CD4-positive, alpha-beta T cell (primary cell): Measurements from ENCODE around the gene SMIM45.

Source experiments
- ATAC-seq: fragments of 200-7000 bp; cut with Tn5 transposase; one replicate; pipeline ENCODE4 v1.10.0; 2022; ENCODE audit warnings: mild to moderate bottlenecking; ENCODE audit not compliant: poor library complexity
- CTCF ChIA-PET: fragments of 350-600 bp; sonication (Branson Sonifier 250); formaldehyde crosslinking; loops from one replicate; lab custom pipeline; 2021; ENCODE audit warnings: antibody characterized with exemption, inconsistent platforms; lab: Charles Lee
- POLR2A ChIA-PET: fragments of 350-600 bp; sonication (Branson Sonifier 250); formaldehyde crosslinking; loops from one replicate; lab custom pipeline; 2021; ENCODE audit warnings: antibody characterized with exemption, inconsistent platforms; lab: Charles Lee
- DNase-seq, 14 experiments: peaks; one replicate each; pipeline ENCODE4 v3.0.0-alpha.2; 2013 to 2020; ENCODE audit warnings: mixed read lengths in 2 of 14
- H3K27ac ChIP-seq, 2 donors: one replicate each; pipeline versions ENCODE4 v1.5.1 to v1.7.0; 2013; ENCODE audit warnings: low read length in 2 of 2, low read depth in 1 of 2, mild to moderate bottlenecking in 1 of 2
- H3K27me3 ChIP-seq, 2 experiments: 1 replicate in 1 of 2; 2 replicates in 1 of 2; pipeline versions ENCODE4 v1.6.1 to v1.7.0; 2013; ENCODE audit warnings: low read length in 2 of 2, control low read depth in 1 of 2, mild to moderate bottlenecking in 1 of 2, moderate library complexity in 1 of 2; ENCODE audit not compliant: insufficient read depth in 2 of 2, control insufficient read depth in 1 of 2
- H3K36me3 ChIP-seq: one replicate; pipeline ENCODE4 v1.6.1; 2013; ENCODE audit warnings: low read length, control low read depth; ENCODE audit not compliant: insufficient read depth
- H3K4me1 ChIP-seq: one replicate; pipeline ENCODE4 v1.6.1; 2013; ENCODE audit warnings: low read length, control low read depth; ENCODE audit not compliant: insufficient read depth
- H3K4me3 ChIP-seq: one replicate; pipeline ENCODE4 v1.5.1; 2013; ENCODE audit warnings: mild to moderate bottlenecking, low read length, moderate library complexity
- H3K9me3 ChIP-seq, 2 experiments: 1 replicate in 1 of 2; 2 replicates in 1 of 2; pipeline versions ENCODE4 v1.6.1 to v1.7.0; 2013; ENCODE audit warnings: low read length in 2 of 2, mild to moderate bottlenecking in 2 of 2, control low read depth in 1 of 2, moderate library complexity in 1 of 2; ENCODE audit not compliant: control insufficient read depth in 1 of 2, insufficient read depth in 1 of 2
- H3K27ac Mint-ChIP-seq: one replicate; pipeline ENCODE4 v1.8.0; 2020; ENCODE audit warnings: mixed read lengths
- H3K27me3 Mint-ChIP-seq: one replicate; pipeline ENCODE4 v1.8.0; 2021; ENCODE audit warnings: mixed read lengths
- H3K36me3 Mint-ChIP-seq: one replicate; pipeline ENCODE4 v1.8.0; 2021; ENCODE audit warnings: low read depth, mixed read lengths
- H3K4me1 Mint-ChIP-seq: one replicate; pipeline ENCODE4 v1.8.0; 2021; ENCODE audit warnings: low read depth, mixed read lengths
- H3K4me3 Mint-ChIP-seq: one replicate; pipeline ENCODE4 v1.8.0; 2020; ENCODE audit warnings: mild to moderate bottlenecking, mixed read lengths
- H3K9me3 Mint-ChIP-seq: one replicate; pipeline ENCODE4 v1.8.0; 2020; ENCODE audit warnings: mixed read lengths
- intact Hi-C, 2 experiments: fragments of 100-400 bp; cut with DNase I in 1 of 2; cut with micrococcal nuclease in 1 of 2; formaldehyde crosslinking; loops; one replicate each; pipeline versions ENCODE4 v1.15.1 to v1.9.0; 2023 to 2025; cut with DNase I, micrococcal nuclease
- TF ChIP-seq, protein P1 (sequence below): fragments of 200-600 bp; IDR thresholded peaks from one replicate; pipeline ENCODE4 v1.8.0; 2022; ENCODE audit warnings: antibody characterized with exemption, mild to moderate bottlenecking

Gene SMIM45

DNA sequence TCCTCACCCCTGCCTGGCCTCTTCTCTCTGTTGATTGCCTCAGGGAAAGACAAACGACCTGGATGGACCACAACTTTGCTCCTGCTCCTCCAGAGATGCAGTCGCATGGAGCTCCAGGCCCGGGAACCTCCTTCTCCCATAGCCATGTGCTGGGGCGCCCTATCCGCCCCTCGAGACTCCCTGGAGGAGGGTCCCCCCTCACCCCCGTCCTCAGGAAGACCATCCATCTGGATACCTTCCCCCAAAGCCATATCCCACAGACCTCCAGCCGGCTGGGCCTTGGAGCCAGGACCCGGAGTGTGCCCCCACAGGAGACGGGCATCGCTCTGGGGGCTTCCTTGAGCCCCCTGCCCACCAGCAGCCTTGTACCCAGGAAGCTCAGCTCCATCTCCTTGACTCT, 19.5 kb downstream of the SMIM45 start:
- Histone ChIP-seq H3K27me3 (peaks cover 23 to 31% of the 10 kb centered on the region in 2 experiments), H3K36me3 (no peaks in the 10 kb centered on the region), H3K9me3 (peaks cover 0 to 6% of the 10 kb centered on the region in 2 experiments), H3K27ac (no peak overlapping the region), H3K4me1 (peaks cover 6% of the 10 kb centered on the region), H3K4me3 (no peak overlapping the region)
- Mint-ChIP-seq H3K36me3 (no peaks in the 10 kb centered on the region), H3K27me3 (peaks cover 41% of the 10 kb centered on the region), H3K4me3 (no peak overlapping the region), H3K4me1 (no peaks in the 10 kb centered on the region), H3K27ac (no peak overlapping the region), H3K9me3 (no peaks in the 10 kb centered on the region)
- intact Hi-C loops, result no loop called here
- CTCF ChIA-PET, result no interaction called here
- DNase-seq (no peak), ATAC-seq (no peak)
- POLR2A ChIA-PET, result no interaction called here
- TF ChIP-seq, protein P1, sequence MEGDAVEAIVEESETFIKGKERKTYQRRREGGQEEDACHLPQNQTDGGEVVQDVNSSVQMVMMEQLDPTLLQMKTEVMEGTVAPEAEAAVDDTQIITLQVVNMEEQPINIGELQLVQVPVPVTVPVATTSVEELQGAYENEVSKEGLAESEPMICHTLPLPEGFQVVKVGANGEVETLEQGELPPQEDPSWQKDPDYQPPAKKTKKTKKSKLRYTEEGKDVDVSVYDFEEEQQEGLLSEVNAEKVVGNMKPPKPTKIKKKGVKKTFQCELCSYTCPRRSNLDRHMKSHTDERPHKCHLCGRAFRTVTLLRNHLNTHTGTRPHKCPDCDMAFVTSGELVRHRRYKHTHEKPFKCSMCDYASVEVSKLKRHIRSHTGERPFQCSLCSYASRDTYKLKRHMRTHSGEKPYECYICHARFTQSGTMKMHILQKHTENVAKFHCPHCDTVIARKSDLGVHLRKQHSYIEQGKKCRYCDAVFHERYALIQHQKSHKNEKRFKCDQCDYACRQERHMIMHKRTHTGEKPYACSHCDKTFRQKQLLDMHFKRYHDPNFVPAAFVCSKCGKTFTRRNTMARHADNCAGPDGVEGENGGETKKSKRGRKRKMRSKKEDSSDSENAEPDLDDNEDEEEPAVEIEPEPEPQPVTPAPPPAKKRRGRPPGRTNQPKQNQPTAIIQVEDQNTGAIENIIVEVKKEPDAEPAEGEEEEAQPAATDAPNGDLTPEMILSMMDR, result no peak

GRCh38 chr22:41974691-41975290, 22.8 kb downstream of the SMIM45 start:
- H3K27me3 Mint-ChIP-seq, result peaks cover 60% of the 10 kb centered on the region
- ATAC-seq, result peak; percentile 25
- DNase-seq, result no peak
- Histone ChIP-seq H3K27ac (no peak overlapping the region), H3K27me3 (peaks cover 33 to 41% of the 10 kb centered on the region in 2 experiments), H3K9me3 (peaks cover 0 to 11% of the 10 kb centered on the region in 2 experiments), H3K4me3 (no peak overlapping the region), H3K36me3 (no peaks in the 10 kb centered on the region), H3K4me1 (peaks cover 12% of the 10 kb centered on the region)
- no peak overlapping the region for H3K27ac Mint-ChIP-seq
- H3K4me1 Mint-ChIP-seq, result no peaks in the 10 kb centered on the region
- no peak overlapping the region for H3K4me3 Mint-ChIP-seq
- POLR2A ChIA-PET, result no interaction called here
- intact Hi-C loops, result no loop called here
- no peaks in the 10 kb centered on the region for H3K36me3 Mint-ChIP-seq
- CTCF ChIA-PET, result no interaction called here
- TF ChIP-seq, protein P1, result no peak
- no peaks in the 10 kb centered on the region for H3K9me3 Mint-ChIP-seq

DNA sequence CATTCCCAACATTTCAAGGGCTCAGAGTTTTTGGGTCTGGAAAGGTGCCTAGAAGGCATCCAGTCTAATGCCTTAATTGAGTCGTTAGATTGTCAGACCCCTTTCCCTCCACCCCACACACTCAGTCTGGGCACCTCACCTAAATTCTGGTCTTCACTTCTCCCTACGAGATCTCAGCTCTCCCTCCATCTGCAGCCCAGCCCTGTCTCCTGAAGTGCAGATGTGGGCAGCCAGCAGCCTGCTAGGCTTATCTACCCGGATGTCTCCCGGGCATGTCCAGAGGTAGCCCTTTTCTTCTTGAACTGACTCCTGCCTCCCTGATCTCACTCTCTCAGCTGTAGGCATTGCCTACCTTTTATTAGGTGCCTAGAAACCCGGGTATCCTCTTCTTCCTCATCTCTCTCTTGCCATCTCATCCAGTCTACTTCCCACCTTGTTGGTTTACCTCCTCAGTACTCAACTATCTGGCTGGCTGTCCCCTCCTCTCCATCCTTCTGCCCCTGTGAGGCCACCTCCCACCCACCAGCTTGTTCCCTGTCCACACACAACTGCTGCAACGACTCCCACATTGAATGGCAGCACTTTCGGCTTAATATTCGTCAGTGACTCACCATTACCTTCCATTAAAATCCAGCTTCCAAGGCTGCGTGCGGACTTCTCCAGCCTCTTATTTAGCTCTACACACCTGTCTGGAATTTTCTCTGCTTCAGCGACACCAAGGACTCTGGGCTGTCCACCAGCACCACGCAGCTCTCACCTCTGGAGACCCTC, 23.5 kb downstream of the SMIM45 start:
- Mint-ChIP-seq H3K27ac (no peak overlapping the region), H3K9me3 (no peaks in the 10 kb centered on the region), H3K4me1 (no peaks in the 10 kb centered on the region), H3K4me3 (peak overlapping the region; percentile 59), H3K27me3 (peaks cover 60% of the 10 kb centered on the region), H3K36me3 (no peaks in the 10 kb centered on the region)
- no peaks in the 10 kb centered on the region for H3K36me3 ChIP-seq
- H3K4me3 ChIP-seq, result no peak overlapping the region
- TF ChIP-seq, protein P1, result no peak
- ATAC-seq, result no peak
- intact Hi-C loops, result no loop called here
- no peak overlapping the region for H3K27ac ChIP-seq
- ChIA-PET POLR2A (interaction anchor here (1.5 kb wide), 1 partner anchor 8 kb away, joined by 3 read pairs; no protein-coding TSS in a partner anchor), CTCF (no interaction called here)
- H3K27me3 ChIP-seq, result peaks cover 33 to 41% of the 10 kb centered on the region in 2 experiments
- peaks cover 12% of the 10 kb centered on the region for H3K4me1 ChIP-seq
- H3K9me3 ChIP-seq, result peaks cover 0 to 11% of the 10 kb centered on the region in 2 experiments
- no peak for DNase-seq
